ENCODE data around the gene SLC36A2.

Gene SLC36A2

GRCh38 chr5:151347369-151347768 lies at the start of gene SLC36A2:
SLC36A2 (minus strand) TSS chr5:151347559; CDS start chr5:151347460, 99 bp downstream.
- TF ChIP-seq, protein P1, sequence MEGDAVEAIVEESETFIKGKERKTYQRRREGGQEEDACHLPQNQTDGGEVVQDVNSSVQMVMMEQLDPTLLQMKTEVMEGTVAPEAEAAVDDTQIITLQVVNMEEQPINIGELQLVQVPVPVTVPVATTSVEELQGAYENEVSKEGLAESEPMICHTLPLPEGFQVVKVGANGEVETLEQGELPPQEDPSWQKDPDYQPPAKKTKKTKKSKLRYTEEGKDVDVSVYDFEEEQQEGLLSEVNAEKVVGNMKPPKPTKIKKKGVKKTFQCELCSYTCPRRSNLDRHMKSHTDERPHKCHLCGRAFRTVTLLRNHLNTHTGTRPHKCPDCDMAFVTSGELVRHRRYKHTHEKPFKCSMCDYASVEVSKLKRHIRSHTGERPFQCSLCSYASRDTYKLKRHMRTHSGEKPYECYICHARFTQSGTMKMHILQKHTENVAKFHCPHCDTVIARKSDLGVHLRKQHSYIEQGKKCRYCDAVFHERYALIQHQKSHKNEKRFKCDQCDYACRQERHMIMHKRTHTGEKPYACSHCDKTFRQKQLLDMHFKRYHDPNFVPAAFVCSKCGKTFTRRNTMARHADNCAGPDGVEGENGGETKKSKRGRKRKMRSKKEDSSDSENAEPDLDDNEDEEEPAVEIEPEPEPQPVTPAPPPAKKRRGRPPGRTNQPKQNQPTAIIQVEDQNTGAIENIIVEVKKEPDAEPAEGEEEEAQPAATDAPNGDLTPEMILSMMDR (conservative IDR thresholded peaks at IDR 0.05): no peak
- no peak for TF ChIP-seq ZFX (IDR thresholded peaks at IDR 0.05)
- no peak within 1 kb of the TSS for H3K27ac ChIP-seq

- TF ChIP-seq ZFX (IDR thresholded peaks at IDR 0.05): no peak
- TF ChIP-seq, protein P1 (conservative IDR thresholded peaks at IDR 0.05): no peak
- H3K27ac ChIP-seq: no peak overlapping the region
These were observed 41.6 kb upstream of the SLC36A2 start for GRCh38 chr5:151388960-151389359.

DNA sequence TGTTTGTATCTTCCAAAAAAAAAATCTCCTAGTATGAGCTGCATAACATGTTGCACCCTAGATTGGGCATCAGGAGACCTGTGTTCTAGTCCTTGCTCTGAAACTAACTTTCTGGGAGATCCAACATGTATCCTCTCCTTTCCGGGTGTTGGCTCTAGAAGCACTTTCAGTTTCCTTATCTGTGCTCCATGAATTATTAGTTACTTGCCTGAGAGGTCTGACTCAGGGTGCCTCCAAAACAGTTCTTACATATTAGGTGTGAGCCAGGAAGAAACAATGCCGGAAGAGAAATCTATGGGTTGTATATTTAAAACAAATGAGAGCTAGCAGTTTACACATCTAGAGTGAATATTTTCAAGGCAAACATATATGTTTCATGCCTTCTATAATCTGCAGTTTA lies 36.7 kb upstream of the SLC36A2 start:
- H3K27ac ChIP-seq: no peak overlapping the region
- TF ChIP-seq, protein P1 (conservative IDR thresholded peaks at IDR 0.05): no peak
- no peak for TF ChIP-seq ZFX (IDR thresholded peaks at IDR 0.05)

GRCh38 chr5:151383011-151383410 lies 35.7 kb upstream of the SLC36A2 start:
- TF ChIP-seq, protein P1 (conservative IDR thresholded peaks at IDR 0.05): no peak
- H3K27ac ChIP-seq: no peak overlapping the region

- TF ChIP-seq, protein P1 (conservative IDR thresholded peaks at IDR 0.05): no peak
- TF ChIP-seq ZFX (IDR thresholded peaks at IDR 0.05): no peak
- H3K27ac ChIP-seq: no peak overlapping the region
These were observed 35.2 kb upstream of the SLC36A2 start for GRCh38 chr5:151382576-151382975.

DNA sequence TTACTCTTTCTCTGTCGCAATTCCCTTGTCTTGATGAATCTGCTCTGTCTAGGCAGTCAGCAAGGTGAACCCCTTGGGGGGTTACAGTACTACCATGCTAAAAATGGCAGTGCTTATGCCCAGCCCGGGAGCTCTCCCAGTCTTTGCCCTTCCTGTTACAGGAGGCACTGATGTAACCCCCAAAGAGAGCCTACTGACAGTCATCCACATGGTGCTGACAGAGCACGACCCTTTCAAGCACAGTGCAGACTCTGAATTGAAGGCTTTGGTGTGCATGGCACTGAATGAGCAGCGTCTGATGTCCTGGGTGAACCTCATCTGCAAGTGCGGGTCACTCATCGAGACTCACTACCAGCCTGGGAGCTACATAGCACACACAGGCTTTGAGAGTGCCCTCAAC lies 34.5 kb upstream of the SLC36A2 start:
- TF ChIP-seq ZFX (IDR thresholded peaks at IDR 0.05): no peak
- TF ChIP-seq, protein P1 (conservative IDR thresholded peaks at IDR 0.05): no peak
- H3K27ac ChIP-seq: no peak overlapping the region

DNA sequence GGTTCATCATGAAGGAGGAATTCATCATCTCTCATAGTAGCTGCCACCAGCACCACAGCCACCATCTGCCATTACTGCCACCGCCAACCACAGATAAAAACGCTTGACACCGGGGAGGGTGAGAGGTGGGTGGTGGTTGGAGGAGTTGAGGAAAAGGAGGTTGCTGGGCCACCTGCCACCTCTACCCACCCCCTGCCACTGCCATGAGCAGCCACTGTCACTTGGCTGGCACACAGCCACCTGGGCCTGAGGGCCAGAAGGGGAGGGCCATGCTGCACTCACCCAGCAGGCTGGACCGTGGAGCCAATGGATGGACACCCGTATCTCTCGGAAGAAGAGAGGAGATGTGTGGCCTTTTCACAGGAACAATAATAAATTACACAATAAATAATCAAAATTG lies 31.3 kb upstream of the SLC36A2 start:
- no peak for TF ChIP-seq ZFX (IDR thresholded peaks at IDR 0.05)
- TF ChIP-seq, protein P1 (conservative IDR thresholded peaks at IDR 0.05): no peak
- H3K27ac ChIP-seq: no peak overlapping the region

All from C4-2B (cell line).